ENCODE measurements around the gene PTPRN2.

PTPRN2 gene

DNA sequence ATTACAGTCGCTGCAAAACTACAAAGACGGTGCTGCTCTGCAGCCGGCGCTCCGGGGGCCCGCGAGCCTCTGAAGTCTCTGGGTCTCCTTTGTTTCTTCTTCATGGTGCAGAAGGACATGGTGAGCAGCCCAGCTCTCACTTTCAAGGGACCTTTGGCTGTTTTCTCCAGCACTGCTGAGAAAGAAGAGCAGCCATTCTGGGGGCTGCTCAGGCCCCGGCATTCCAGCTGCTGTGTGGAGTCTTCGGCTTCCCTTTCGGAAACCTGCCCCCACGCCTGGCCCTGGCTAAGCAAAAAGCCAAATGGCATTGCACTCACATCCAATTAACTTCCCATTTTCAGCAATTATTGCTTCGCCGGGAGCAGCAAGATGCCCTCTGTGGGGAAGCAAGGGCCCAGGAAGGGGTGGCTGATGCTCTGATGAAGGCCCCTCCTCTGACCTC, 555.7 kb downstream of the PTPRN2 start:
- no peak for DNase-seq

DNA sequence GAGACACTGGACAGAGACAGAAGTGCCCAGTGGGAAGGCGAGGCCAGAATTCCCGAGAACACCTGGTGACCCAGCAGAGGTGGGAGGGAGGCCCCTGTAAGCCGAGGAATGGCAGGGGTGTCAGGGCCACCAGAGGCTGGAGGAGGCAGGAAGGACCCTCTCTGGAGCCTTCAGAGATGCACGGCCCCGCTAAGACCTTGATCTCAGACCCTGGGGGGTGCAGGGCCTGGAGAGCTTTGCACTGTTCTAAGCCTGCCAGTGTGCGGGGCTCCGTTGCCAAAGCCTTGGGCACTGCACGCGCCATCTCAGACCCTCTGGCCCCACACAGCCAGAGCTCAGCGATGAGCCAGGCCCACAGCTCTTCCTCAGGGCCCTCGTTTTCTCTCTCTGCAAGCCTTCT, 557.1 kb downstream of the PTPRN2 start:
- DNase-seq = no peak

DNA sequence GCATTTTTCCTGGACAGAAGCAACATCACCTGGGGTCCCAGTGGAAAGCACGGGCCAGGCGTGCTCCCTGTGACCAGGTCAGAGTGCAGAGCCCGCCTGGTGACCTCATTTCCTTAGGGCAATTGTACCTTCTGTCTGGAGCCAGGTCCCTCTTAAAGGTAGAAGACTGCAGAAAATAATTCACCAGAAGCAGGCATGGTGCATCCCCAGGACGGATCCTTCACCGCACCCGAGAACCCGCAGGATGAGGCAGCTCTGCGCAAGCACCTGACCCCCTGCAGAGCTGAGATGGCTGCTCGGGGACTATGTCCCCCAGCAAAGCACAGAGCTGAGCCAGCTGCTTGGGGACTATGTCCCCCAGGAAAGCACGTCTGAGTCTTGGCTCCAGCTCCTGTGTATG, 557.6 kb downstream of the PTPRN2 start:
- no peak for DNase-seq

DNA sequence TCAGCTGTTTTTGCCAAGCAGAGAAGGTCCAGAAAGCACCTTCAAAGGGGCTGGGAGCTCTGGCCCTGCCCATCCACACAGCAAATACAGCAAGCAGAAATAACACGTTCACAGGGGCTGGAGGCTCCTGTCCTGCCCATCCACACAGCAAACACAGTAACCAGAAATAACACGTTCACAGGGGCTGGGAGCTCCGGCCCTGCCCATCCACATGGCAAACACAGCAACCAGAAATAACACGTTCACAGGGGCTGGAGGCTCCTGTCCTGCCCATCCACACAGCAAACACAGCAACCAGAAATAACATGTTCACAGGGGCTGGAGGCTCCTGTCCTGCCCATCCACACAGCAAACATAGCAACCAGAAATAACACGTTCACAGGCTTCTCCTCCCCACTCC, 558.1 kb downstream of the PTPRN2 start:
- no peak for DNase-seq

DNA sequence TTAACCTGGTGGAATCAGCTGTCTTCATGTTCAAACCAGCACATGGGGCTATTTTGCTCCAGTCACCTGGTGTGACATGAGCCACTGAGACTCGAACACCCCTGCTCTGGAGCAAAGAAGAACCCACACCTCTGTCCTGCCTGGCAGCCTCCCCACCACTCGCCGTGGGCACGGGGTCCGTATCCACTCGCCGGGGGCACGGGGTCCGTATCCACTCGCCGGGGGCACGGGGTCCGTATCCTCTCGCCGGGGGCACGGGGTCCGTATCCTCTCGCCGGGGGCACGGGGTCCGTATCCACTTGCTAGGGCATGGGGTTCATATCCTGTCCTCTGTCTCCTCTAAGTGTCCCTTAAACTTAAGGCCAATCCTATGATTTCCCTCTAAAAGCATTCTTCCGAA, 558.7 kb downstream of the PTPRN2 start:
- no peak for DNase-seq

DNA sequence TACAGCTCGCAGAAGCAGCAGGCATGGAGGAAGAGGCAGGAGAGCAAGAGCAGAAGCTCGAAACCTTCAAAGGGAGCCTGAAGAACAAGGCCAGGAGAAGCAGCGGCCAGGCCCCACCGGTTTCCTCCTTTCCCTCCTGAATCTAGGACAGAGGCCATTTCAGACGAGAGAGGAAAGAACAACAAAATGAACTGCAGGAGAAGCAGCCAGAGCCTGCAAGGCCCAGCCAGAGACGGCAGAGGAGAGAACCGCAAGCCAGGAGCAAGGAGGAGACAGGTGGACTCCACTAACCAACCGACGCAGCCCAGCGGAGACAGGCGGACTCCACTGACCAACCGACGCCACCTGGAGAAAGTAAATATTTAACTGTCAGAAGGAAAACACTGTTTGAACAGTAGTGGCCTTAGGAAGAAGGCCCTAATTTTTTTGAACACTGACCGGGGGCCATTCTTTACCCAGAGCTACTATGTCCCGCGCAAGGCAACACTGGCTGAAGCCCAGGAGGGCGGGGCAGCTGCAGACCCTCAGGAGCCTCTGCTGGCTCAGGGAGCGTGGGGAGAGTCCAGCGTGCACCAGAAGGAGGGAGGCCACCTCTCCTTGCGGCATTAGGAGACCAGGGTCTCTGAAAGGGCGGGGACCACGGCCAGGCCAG, 559.2 kb downstream of the PTPRN2 start:
- no peak for DNase-seq

DNA sequence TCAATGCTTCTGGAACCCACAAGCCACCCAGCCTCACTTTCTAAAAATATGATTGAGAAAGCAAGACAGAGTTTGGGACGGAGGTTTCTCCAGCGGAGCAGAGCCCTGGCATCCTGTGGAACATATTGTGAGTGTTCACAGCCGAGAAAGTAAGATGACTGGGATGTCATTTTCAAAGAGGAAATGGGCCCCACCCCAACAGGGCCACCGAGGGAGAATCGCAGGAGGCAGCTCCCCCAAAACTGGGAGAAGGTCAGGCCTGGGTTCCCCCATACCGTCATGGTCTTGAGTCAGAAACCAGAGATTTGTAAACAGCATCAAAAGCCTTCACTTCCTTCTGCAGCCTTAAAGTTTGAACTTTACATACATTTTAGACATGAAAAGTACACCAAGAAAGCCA, 560.0 kb downstream of the PTPRN2 start:
- no peak for DNase-seq

DNA sequence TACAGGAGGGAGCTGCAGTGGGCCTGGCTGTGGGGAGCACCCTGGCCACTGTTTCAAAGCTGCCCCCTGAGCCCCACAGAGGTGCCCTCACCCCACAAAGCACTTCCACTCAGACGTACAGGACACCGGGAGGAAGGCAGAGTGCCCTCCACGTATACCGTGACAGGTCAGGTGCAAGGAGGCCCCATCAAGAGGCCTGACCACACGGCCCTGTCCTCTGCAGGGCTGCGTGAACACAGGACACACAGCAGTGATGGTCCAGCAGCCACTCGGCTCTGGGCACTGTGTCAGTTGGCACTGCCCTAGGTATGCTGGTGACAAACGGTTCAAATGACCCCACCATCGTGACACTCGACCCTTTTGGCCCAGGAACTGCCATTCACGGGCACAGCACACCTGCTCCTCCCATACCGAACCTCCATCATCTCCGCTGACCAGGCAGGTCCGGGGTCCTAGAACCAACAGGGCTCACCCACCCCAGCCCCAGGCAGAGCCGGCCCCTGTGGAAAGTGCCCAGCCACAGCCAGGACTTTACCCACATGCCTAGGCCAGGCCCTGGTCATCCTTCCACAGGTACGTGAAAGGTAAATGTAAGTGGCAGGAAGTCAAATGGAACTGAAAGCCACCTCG, 560.9 kb downstream of the PTPRN2 start:
- DNase-seq = no peak

DNA sequence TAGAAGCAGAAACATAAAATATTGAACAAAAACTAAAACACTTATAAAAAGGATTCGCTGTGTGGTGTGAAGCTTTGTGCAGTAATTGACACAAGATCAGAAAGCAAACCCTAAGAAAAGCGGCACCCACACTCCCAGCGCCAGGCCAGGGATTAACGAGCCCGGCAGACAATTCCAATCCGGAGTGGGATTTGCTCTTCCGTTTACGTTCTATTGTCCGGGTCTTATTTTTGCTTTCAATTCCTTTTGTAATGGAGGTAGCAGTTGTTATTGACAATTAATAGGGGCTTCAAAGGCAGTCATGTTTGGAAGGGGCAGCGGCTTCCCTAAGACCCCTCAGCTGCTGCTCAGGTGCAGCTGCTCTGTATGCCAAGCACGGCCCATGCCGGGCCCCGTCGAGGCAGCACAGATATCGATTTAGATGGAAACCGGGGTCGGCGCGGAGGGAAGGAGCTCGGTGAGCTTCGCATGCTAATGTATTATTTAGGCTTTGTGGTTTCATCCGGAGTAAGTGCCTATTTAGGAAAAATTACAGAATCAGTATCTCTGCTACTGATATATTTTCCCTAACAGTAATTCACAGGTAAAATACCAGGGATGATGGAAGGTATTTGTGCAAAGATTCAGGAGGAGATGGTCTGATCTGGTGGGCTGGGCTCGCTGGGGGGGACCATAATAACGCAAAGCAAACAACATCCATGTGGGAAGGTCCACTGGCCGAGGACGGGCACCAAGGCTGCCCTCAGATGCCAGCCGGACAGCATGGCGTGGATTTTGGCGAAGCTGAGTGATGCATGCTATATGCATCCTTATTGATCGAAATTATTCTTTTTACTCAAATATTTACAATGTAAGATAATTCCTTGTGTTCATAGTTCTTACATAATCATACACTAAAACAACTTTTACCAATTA, 561.7 kb downstream of the PTPRN2 start:
- DNase-seq = no peak

DNA sequence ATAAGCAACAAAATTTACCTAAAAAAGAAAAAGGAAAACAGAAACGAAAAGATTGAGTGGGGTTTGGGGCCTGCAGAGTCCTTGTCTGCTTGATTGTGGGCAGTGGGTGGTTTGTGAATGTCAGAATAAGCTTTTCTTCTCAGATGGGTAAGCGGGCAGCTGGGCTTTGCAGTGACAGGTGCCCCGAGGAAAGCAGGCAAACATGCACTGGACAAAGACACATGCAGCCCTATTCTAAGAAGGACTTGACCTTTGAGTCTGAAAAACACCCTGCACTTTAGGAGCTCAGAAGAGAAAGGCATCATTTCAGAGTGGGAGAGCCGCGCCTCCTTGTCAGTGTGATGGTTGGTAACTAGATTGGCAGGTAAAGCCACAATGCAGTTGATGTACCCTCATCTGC, 562.7 kb downstream of the PTPRN2 start:
- no peak for DNase-seq

DNA sequence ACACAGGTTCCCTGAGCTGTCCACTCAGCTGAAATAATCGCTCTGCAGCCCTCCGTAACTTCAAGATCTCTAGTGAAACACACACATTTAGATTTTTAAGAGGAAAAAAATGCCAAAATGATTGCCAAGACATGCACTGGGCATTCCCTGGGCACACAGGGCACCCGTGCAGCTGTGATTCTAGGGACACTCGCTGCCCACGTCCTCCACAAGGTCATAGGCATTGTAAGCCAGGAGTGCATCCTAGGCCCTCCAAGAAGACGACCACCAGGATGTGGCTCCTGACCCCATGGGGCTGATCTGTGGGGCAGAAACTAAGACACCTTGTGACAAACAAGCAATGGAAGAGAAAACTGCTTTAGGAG, 563.3 kb downstream of the PTPRN2 start:
- no peak for DNase-seq

DNA sequence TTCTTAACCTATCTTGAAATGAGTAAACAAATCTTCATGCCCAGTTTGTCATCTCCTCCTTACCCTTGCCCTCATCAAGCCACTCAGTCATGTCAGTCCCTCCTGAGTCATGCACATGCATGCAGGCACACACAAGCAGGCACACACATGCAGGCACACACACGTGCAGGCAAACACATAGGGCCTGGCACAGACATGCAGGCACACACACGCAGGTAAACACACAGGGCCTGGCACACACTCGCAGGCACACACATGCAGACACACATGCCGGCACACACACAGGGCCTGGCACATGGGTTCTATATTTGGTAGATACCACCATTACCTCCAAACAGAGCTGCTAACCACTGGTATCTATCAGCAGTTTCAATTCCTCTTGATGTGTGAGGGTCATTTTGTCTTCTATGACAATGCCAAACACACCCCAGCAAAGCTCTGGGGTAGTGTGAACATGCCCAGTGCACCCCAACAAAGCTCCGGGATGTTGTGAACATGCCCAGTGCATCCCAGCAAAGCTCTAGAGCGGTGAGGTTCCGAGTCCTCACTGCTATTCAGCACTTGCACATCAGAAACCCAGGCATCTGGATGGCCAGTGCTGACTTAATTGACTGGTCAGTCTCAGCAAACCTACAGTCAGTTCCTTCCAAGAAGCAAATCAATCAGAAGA, 563.8 kb downstream of the PTPRN2 start:
- no peak for DNase-seq

DNA sequence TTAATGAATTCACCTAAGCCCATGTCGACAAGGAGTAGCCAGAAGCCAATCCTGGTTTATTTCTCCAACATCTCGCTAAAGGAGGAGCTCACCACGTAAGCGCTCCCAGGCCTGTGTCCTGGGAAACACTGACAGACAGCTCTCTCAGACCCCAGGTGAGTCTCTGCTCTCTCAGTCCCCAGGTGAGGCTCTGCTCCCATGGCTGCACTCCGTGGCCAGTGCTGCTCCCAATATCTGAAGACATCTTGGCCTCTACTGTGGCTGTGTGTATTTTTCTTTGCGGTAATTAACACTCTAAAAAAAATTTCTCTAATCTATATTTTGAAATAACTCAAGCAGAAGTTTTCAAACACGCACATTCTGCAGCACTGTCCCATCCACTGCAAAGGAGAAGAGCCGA, 564.5 kb downstream of the PTPRN2 start:
- DNase-seq = no peak

DNA sequence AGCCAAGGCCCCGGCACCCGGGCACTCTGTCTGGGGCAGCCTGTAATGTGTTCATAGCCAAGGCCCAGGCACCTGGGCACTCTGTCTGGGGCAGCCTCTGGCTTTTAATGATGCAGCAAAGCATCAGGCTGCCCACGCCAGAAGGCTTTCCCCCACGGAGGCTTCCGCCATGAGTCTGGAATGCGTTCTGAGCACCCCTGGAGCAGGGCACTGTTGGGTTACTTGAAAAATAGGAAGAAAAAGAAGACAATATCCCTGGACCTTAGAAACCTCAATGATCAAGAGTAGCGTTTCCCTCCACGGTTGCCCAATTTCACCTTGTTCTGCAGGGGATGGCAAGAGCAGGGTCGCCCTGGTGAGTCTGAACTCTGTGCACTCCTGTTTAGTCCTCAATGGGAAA, 565.0 kb downstream of the PTPRN2 start:
- DNase-seq = no peak

DNA sequence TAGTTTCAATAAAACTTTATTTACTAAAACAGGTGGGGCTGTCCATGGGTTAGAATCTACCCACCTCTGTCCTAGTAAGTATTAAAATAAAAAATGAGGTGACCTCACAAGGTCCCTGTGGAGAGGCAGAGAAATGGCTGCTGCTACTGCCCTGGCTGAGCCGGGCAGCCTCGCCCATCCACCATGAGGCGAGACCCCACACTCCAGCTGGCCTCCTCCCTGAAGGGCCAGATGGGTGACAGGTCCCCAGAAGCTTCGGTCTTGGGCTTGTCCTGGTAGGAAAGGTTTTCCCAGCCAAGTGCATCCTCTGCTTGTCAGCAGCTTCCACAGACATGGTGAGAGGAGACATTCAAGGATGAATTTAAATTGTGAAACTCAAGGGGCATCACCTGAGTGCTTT, 565.8 kb downstream of the PTPRN2 start:
- DNase-seq = no peak

DNA sequence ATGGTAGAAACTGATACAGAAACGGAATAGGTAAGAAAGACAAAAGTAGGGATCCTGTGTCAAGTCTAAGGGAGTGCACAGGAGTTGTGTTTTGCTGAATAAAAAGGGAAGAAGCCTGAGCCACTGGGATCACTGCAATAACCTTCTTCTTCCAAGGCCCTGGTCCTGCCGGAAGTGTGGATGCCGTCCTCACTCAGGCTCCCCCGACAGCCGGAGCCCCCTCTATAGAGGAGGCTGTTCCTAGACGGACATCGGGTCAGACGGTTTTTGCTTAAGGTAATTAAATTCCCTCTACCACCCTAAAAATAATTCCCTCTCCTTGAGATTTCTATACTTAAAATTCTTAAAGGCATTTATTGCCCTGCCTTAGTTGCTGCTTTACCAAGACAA, 566.9 kb downstream of the PTPRN2 start:
- DNase-seq = no peak

DNA sequence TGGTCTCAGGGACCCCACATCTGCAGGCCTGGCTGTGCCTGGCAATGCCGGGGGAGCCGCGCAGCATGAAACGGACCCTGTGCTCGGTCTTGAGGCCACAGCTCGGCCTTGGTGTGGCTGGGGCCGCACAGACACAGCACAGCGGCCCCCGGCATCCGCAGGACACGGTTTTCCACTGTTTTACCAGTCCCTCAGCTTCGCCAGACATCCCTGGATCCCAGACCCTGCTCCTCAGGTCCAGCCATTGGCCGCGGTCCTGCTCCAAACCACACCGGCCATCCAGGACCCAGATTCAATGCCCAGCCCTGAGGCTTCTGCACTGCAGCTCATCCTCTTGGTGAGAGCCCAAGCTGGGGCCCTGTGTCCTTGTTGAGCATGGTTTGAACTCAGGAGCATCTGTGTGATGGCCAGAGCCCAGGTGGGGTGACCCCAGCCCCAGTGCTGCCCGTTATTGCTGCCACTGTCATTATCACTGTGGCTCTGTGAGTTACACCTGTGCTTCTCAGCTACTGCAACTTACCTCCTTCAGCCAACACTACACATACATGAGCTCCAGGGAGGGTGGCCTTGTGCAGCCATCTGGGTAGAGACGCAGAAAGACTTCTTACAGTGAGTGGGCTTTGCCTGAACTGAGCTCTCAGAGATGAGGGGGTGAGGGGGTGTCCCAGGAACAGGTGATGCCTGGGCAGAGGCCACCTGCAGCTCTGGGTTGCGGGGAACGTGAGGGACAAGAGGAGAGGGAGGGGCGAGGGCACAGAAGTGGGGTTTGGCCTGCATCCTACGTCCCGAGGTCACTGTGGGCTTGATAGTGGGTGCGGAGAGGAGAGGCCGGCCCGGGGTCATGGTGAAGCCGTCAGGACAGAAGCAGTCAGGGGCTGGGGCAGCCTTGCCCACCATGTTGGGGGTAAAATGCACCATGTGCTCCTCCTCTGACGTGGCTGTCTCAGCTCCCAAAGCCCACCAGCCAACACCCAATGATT, 567.6 kb downstream of the PTPRN2 start:
- no peak for DNase-seq

DNA sequence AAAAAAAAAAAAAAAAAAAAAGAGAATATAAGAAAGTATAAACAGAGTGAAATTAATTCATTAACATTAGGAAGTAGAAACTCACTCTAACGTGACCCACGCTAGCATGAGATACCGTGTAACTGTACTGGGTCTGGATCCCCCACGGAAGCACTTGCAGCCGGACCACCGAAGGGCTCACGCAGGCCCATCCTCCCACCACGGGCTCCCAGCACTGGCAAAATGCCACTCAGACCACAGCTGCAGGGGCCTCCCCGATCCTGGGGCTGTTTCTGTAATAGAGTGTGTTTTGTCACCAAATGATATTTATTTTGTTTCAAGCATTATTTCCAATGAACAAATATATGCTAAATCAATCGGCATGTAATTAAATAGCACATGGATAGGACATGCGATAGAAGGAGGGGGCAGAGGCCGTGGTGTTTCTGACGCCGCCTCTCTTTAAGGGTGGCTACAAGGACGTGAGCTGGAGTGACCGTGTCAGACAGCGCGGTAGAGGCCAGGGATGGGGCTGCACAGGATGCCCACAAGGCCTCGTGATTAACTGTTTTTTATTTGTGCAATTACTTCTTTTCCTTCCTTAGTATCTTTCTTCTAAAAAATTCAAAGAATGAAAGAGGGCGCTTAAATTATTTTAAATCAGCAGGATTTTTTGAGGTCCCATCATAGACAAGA, 568.5 kb downstream of the PTPRN2 start:
- DNase-seq = no peak

DNA sequence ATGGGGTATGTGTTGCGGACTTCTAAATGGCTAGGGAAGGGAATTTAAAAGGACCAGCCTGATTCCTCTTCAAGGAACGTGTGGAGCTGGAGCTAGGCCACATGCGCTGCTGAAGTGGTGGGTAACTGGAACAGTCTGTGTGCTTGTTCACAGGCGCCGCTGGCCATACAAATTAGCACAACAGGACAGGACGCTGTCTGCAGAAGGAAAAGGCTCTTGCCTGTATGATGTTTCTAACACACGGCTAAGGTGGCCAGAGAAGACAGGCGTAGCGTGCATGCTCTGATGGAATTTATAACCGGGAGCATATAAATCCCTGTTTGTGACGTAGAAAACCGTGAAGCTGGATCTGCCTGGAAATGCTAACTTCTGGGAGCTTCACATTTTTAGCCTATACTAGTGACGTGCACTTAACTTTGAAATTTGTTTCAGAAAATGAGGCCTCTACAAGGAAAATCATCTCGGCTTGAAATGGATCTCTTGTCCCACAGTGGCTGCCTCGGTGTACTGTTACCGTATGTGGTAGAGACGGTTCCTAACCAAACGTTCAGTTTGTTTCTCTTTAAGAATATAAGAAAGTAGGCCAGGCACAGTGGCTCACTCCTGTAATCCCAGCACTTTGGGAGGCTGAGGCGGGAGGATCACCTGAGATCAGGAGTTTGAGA, 569.4 kb downstream of the PTPRN2 start:
- no peak for DNase-seq

DNA sequence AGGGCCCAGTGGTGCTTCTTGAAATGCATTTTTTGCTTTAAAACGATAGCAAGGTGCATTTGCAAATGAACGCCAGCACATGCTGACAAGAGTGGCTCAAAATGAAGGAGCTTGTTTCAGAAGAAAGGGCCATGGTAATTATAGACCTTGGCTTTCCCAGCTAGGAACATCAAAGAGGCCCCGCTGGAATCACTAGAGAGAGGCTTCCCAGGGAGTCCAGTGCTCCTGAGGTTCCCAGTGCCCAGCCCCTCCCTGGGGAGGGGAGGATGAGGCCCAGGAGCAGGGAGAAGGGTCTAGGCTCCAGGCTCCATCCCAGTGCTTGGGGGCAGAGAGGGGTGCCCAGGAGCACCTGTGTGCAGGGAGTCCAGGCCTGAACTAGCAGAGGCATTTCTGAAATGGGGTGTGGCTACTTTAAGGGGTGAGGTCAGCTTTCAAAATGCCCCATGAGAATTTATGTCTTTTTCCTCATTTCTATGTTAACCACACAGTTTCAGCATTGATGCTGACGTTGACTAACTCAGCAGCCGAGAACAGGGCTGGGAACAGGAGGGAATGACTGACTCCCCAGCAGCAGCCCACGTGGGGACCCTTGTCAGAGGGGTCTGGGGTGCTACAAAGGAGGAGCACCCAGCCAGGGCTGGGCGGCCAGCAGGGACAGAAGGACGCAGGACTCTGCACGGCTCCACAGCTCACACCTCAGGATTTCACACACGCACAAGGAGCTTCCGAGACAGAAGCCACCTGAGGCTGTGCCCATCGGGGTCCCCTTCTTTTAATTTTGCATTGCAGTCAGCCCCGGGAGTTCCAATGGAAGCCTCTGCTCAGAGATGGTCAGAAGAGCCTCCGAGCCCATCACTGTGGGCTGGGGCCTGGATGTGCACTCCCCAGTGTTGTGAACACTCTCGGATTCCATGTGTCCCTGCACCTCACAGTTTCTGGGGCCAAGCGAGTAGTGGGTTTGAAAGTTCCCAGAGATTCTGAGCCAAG, 570.2 kb downstream of the PTPRN2 start:
- DNase-seq = no peak

Measured in effector CD4-positive, alpha-beta T cell (primary cell).